Astrocyte (in vitro differentiated cells and primary cell): Measurements from ENCODE around the gene ATPAF2. TPM values are rescaled to one million over a fixed set of nuclear protein-coding genes. Genes with fewer than 3 reads are reported as not detected.

Experiments
- DNase-seq: peaks from one replicate; pipeline ENCODE4 v3.0.0-alpha.2; 2010; ENCODE audit warnings: low read depth
- FAIRE-seq: peaks from 2 replicates; lab custom pipeline; 2011; peaks lifted over from hg19 to GRCh38; lab: Jason Lieb, UNC
- H2AFZ ChIP-seq: 2 replicates; pipeline ENCODE4 v1.6.0; 2012; ENCODE audit warnings: low read depth, low read length, inconsistent platforms
- H3K27ac ChIP-seq: 2 replicates; pipeline ENCODE4 v1.5.1; 2011; ENCODE audit warnings: low read depth, low read length, inconsistent platforms
- H3K27me3 ChIP-seq: 2 replicates; pipeline ENCODE4 v1.6.0; 2011; ENCODE audit warnings: low read length, inconsistent platforms; ENCODE audit not compliant: insufficient read depth
- H3K36me3 ChIP-seq: 2 replicates; pipeline ENCODE4 v1.5.1; 2011; ENCODE audit warnings: low read length, inconsistent platforms; ENCODE audit not compliant: insufficient read depth
- H3K4me1 ChIP-seq: 2 replicates; pipeline ENCODE4 v1.5.1; 2011; ENCODE audit warnings: low read length, inconsistent platforms; ENCODE audit not compliant: insufficient read depth
- H3K4me2 ChIP-seq: 2 replicates; pipeline ENCODE4 v1.6.0; 2012; ENCODE audit warnings: low read length, inconsistent platforms
- H3K4me3 ChIP-seq: 2 replicates; pipeline ENCODE4 v1.5.1; 2011; ENCODE audit warnings: low read depth, mild to moderate bottlenecking, low read length, inconsistent platforms; ENCODE audit not compliant: insufficient read depth
- H3K79me2 ChIP-seq: 2 replicates; pipeline ENCODE4 v1.6.0; 2012; ENCODE audit warnings: mild to moderate bottlenecking, low read length, inconsistent platforms; ENCODE audit not compliant: insufficient read depth
- H3K9ac ChIP-seq: 2 replicates; pipeline ENCODE4 v1.6.0; 2012; ENCODE audit warnings: mild to moderate bottlenecking, low read length, inconsistent platforms
- H3K9me3 ChIP-seq: 2 replicates; pipeline ENCODE4 v1.5.1; 2012; ENCODE audit warnings: low read depth, mild to moderate bottlenecking, low read length, inconsistent platforms; ENCODE audit not compliant: insufficient read depth
- H4K20me1 ChIP-seq: 2 replicates; pipeline ENCODE4 v1.6.0; 2012; ENCODE audit warnings: low read length, inconsistent platforms; ENCODE audit not compliant: insufficient read depth
- H3K27ac Mint-ChIP-seq: one replicate; pipeline ENCODE4 v1.8.0; 2021; ENCODE audit warnings: mild to moderate bottlenecking, mixed read lengths; ENCODE audit not compliant: unreplicated experiment
- H3K27me3 Mint-ChIP-seq: one replicate; pipeline ENCODE4 v1.8.0; 2021; ENCODE audit warnings: low read depth, mixed read lengths; ENCODE audit not compliant: unreplicated experiment
- H3K36me3 Mint-ChIP-seq: one replicate; pipeline ENCODE4 v1.8.0; 2021; ENCODE audit warnings: low read depth, mixed read lengths; ENCODE audit not compliant: unreplicated experiment
- H3K4me1 Mint-ChIP-seq: one replicate; pipeline ENCODE4 v1.8.0; 2021; ENCODE audit warnings: low read depth, mixed read lengths; ENCODE audit not compliant: unreplicated experiment
- H3K4me3 Mint-ChIP-seq: one replicate; pipeline ENCODE4 v1.8.0; 2021; ENCODE audit warnings: mild to moderate bottlenecking, moderate library complexity, mixed read lengths; ENCODE audit not compliant: unreplicated experiment
- H3K9me3 Mint-ChIP-seq: one replicate; pipeline ENCODE4 v1.8.0; 2021; ENCODE audit warnings: mild to moderate bottlenecking, mixed read lengths; ENCODE audit not compliant: unreplicated experiment
- CTCF ChIP-seq: IDR thresholded peaks from 2 replicates; pipeline ENCODE4 v1.5.1; 2011; ENCODE audit warnings: low read depth, mild to moderate bottlenecking, inconsistent platforms, low read length, moderate library complexity; ENCODE audit not compliant: insufficient read depth
- EZH2 ChIP-seq: IDR thresholded peaks from 2 replicates; pipeline ENCODE4 v1.6.1; 2012; ENCODE audit warnings: mild to moderate bottlenecking, low read length, inconsistent platforms; ENCODE audit not compliant: insufficient read depth
- total RNA-seq: library from RNA; stranded (reverse); gene quantifications from 2 replicates; pipeline ENCODE4 v1.2.1, GENCODE V29; 2021

The ATPAF2 gene
- total RNA-seq, 1 donor from 2014 or later, result 24.8 TPM

- DNase-seq, result no peak
- no peak overlapping the region for H3K4me3 ChIP-seq
- H3K9me3 ChIP-seq, result no peaks in the 10 kb centered on the region
- no peak for FAIRE-seq
- H3K27me3 Mint-ChIP-seq, result peaks cover 10% of the 10 kb centered on the region
- H3K9me3 Mint-ChIP-seq, result no peaks in the 10 kb centered on the region
- no peak overlapping the region for H2AFZ ChIP-seq
- peaks cover 18% of the 10 kb centered on the region for H3K4me1 ChIP-seq
- H3K36me3 Mint-ChIP-seq, result peaks cover 2% of the 10 kb centered on the region
- no peak for TF ChIP-seq EZH2
- no peak for TF ChIP-seq CTCF
- no peak overlapping the region for H3K4me2 ChIP-seq
- H4K20me1 ChIP-seq, result no peaks in the 10 kb centered on the region
- H3K27me3 ChIP-seq, result no peaks in the 10 kb centered on the region
- H3K79me2 ChIP-seq, result no peaks in the 10 kb centered on the region
- H3K4me1 Mint-ChIP-seq, result peaks cover 13% of the 10 kb centered on the region
- H3K27ac Mint-ChIP-seq, result peak overlapping the region; percentile 88
- peak overlapping the region; percentile 71 for H3K27ac ChIP-seq
- peak overlapping the region; percentile 34 for H3K9ac ChIP-seq
- H3K36me3 ChIP-seq, result no peaks in the 10 kb centered on the region
- no peak overlapping the region for H3K4me3 Mint-ChIP-seq
These were observed 48.7 kb downstream of the ATPAF2 start for GRCh38 chr17:17990282-17990681.

- no peak overlapping the region for H3K4me3 ChIP-seq
- H3K79me2 ChIP-seq, result no peaks in the 10 kb centered on the region
- no peak overlapping the region for H3K4me2 ChIP-seq
- no peak for DNase-seq
- H3K9ac ChIP-seq, result no peak overlapping the region
- no peaks in the 10 kb centered on the region for H3K36me3 Mint-ChIP-seq
- H3K27ac Mint-ChIP-seq, result no peak overlapping the region
- peaks cover 18% of the 10 kb centered on the region for H3K4me1 ChIP-seq
- TF ChIP-seq CTCF, result no peak
- TF ChIP-seq EZH2, result no peak
- H3K36me3 ChIP-seq, result no peaks in the 10 kb centered on the region
- peaks cover 7% of the 10 kb centered on the region for H3K27me3 Mint-ChIP-seq
- FAIRE-seq, result no peak
- peaks cover 8% of the 10 kb centered on the region for H3K4me1 Mint-ChIP-seq
- no peaks in the 10 kb centered on the region for H3K27me3 ChIP-seq
- no peak overlapping the region for H3K4me3 Mint-ChIP-seq
- no peaks in the 10 kb centered on the region for H3K9me3 ChIP-seq
- no peaks in the 10 kb centered on the region for H4K20me1 ChIP-seq
- no peak overlapping the region for H3K27ac ChIP-seq
- H2AFZ ChIP-seq, result no peak overlapping the region
- H3K9me3 Mint-ChIP-seq, result no peaks in the 10 kb centered on the region
These were observed 49.4 kb downstream of the ATPAF2 start for GRCh38 chr17:17989618-17990017.

GRCh38 chr17:17989081-17989480, 49.9 kb downstream of the ATPAF2 start:
- Histone ChIP-seq H4K20me1 (no peaks in the 10 kb centered on the region), H3K27ac (no peak overlapping the region), H3K9ac (no peak overlapping the region), H2AFZ (no peak overlapping the region), H3K9me3 (no peaks in the 10 kb centered on the region), H3K4me2 (no peak overlapping the region), H3K4me3 (no peak overlapping the region), H3K27me3 (no peaks in the 10 kb centered on the region), H3K79me2 (no peaks in the 10 kb centered on the region), H3K4me1 (peaks cover 18% of the 10 kb centered on the region), H3K36me3 (no peaks in the 10 kb centered on the region)
- Mint-ChIP-seq H3K4me3 (no peak overlapping the region), H3K27ac (no peak overlapping the region), H3K27me3 (peaks cover 7% of the 10 kb centered on the region), H3K9me3 (no peaks in the 10 kb centered on the region), H3K4me1 (peaks cover 7% of the 10 kb centered on the region), H3K36me3 (no peaks in the 10 kb centered on the region)
- FAIRE-seq (no peak), DNase-seq (no peak)
- no peak for TF ChIP-seq EZH2
- TF ChIP-seq CTCF, result no peak
